ENCODE data around the gene MAN1B1. TPM values are rescaled to one million over a fixed set of nuclear protein-coding genes. Genes with fewer than 3 reads are reported as not detected.
"Not testable (repeated sequence)": the region's sequence is repeated elsewhere in the genome, so short reads cannot be mapped to it uniquely, and the experiment has no call there.

The MAN1B1 gene
- total RNA-seq, 4 donors from 2014 or later, result 26.1 to 30.2 (median 29.3) TPM

DNA sequence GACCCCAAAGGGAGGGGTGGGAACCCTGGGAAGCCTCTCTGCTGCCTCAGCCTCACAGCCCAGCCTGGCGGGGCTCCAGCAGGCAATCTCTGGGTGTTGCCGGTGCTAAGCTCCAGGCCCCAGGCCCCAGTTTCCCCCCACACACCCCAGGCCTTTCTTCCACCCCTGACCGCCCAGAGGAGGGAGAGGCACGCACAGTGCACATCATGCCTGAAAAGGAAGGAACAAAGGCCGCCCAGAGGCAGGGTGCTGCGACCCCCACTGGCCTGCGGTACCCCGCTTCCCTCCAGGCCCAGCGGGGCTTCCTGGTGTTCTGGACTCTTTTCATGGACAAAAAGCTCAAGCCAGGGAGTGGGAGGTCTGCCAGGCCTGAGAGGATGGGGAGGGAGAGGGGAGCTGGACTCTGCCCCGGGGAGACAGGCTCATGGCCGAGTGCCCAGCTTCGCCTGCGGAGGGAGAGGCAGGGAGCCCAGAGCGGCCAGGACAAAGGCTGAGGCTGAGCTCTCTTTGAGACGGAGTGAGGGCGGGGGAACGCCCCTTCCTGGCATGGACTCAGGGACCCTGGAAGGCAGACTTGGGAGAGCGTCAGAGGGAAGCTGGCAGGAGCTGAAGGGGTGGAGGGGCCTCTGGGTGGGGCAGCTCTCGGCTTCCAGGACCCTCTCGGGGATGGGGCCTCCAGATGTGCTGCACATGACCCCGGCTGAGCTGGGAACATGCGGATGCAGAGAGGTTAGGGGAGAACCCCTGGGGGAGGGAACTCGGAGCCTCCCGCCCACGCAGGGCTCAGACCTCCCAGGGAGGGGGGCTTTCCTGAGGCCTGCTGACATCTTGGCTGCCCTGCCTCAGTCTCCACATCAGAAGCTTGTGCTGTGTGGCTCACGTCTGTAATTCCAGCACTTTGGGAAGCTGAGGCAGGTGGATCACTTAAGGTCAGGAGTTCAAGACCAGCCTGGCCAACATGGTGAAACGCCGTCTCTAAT is 31.1 kb upstream of the MAN1B1 start:
- WGBS, 2 donors (ENCODE audit: low coverage in 1 of 2), result 4 to 14% methylated on average over 4 to 16 of the region's 28 CpGs
- no peaks in the 10 kb centered on the region for H3K36me3 ChIP-seq
- H3K4me1 ChIP-seq, result peaks cover 0 to 58% (median 37%) of the 10 kb centered on the region in 3 donors
- H3K4me3 ChIP-seq, result peak overlapping the region in 1 of 2 donors; percentile 3
- no peak for TF ChIP-seq POLR2AphosphoS5 (IDR thresholded peaks at IDR 0.05)
- TF ChIP-seq, protein P1, sequence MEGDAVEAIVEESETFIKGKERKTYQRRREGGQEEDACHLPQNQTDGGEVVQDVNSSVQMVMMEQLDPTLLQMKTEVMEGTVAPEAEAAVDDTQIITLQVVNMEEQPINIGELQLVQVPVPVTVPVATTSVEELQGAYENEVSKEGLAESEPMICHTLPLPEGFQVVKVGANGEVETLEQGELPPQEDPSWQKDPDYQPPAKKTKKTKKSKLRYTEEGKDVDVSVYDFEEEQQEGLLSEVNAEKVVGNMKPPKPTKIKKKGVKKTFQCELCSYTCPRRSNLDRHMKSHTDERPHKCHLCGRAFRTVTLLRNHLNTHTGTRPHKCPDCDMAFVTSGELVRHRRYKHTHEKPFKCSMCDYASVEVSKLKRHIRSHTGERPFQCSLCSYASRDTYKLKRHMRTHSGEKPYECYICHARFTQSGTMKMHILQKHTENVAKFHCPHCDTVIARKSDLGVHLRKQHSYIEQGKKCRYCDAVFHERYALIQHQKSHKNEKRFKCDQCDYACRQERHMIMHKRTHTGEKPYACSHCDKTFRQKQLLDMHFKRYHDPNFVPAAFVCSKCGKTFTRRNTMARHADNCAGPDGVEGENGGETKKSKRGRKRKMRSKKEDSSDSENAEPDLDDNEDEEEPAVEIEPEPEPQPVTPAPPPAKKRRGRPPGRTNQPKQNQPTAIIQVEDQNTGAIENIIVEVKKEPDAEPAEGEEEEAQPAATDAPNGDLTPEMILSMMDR (IDR thresholded peaks at IDR 0.05), result no peak
- no peak for TF ChIP-seq POLR2A (IDR thresholded peaks at IDR 0.05)
- no peak for TF ChIP-seq EP300 (IDR thresholded peaks at IDR 0.05)
- peak; percentile 86 for ATAC-seq
- H3K27ac ChIP-seq, result peak overlapping the region in 3 of 4 donors; percentile 56 to 69 (median 68)
- H3K27me3 ChIP-seq, result peaks cover 43% of the 10 kb centered on the region
- H3K9me3 ChIP-seq, result no peaks in the 10 kb centered on the region

DNA sequence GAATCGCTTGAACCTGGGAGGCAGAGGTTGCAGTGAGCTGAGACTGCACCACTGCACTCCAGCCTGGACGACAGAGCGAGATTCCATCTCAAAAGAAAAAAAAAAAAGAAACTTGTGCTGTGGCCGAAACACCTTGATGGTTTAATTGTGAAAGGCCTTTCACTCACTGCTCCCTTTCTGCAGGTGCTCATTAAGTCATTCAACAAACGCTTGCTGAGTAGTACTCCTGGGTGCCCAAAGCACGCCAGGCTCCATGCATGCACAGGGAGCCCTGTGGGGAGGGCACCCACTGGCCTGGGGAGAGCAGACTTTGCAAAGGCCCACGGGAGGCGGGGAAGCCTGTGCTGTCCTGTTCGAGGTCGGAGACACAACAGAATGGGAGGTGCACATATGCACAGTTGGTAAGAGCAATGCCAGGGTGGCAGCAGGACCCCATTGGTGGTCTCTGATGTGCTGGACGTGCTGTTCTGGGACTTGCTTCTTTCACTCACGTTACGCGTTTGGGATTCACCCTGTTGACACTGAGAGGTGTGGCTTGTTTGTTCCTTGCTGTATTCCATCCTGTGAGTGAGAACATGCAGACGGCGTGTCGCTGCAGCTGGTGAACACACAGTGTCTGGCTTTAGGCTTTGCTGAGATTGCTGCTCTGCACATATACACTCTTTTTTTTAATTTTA is 29.9 kb upstream of the MAN1B1 start:
- 65 to 74% methylated on average over 11 of the region's 17 CpGs for WGBS, 2 donors (ENCODE audit: low coverage in 1 of 2)
- H3K27ac ChIP-seq, result peak overlapping the region in 1 of 4 donors; percentile 69
- H3K27me3 ChIP-seq, result peaks cover 31% of the 10 kb centered on the region
- H3K36me3 ChIP-seq, result no peaks in the 10 kb centered on the region
- no peak for ATAC-seq
- H3K9me3 ChIP-seq, result no peaks in the 10 kb centered on the region
- H3K4me1 ChIP-seq, result peaks cover 0 to 58% (median 37%) of the 10 kb centered on the region in 3 donors
- TF ChIP-seq, protein P1 (IDR thresholded peaks at IDR 0.05), result no peak
- TF ChIP-seq POLR2AphosphoS5 (IDR thresholded peaks at IDR 0.05) (no peak), POLR2A (IDR thresholded peaks at IDR 0.05) (no peak), EP300 (IDR thresholded peaks at IDR 0.05) (no peak)
- no peak overlapping the region for H3K4me3 ChIP-seq

DNA sequence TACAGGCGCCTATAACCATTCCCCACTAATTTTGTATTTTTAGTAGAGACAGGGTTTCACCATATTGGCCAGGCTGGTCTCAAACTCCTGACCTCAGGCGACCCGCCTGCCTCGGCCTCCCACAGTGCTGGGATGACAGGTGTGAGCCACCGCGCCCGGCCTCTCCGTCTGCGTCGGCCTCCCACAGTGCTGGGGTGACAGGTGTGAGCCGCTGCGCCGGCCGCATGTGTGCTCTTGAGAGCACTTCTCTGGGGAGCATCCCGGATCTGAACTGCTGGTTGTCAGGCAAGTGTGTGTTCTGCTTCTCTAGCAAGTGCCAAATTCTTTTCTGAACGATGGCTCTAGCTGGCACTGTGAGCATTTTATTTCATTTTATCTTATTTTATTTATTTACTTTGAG is 29.2 kb upstream of the MAN1B1 start:
- H3K4me1 ChIP-seq, result peaks cover 0 to 56% (median 37%) of the 10 kb centered on the region in 3 donors
- H3K27me3 ChIP-seq, result peaks cover 24% of the 10 kb centered on the region
- ATAC-seq, result no peak
- H3K27ac ChIP-seq, result peak overlapping the region in 1 of 4 donors; percentile 26
- no peak for TF ChIP-seq EP300 (IDR thresholded peaks at IDR 0.05)
- H3K36me3 ChIP-seq, result no peaks in the 10 kb centered on the region
- H3K4me3 ChIP-seq, result no peak overlapping the region
- no peaks in the 10 kb centered on the region for H3K9me3 ChIP-seq
- 40 to 51% methylated on average over 4 to 11 of the region's 16 CpGs for WGBS, 2 donors (ENCODE audit: low coverage in 1 of 2)

DNA sequence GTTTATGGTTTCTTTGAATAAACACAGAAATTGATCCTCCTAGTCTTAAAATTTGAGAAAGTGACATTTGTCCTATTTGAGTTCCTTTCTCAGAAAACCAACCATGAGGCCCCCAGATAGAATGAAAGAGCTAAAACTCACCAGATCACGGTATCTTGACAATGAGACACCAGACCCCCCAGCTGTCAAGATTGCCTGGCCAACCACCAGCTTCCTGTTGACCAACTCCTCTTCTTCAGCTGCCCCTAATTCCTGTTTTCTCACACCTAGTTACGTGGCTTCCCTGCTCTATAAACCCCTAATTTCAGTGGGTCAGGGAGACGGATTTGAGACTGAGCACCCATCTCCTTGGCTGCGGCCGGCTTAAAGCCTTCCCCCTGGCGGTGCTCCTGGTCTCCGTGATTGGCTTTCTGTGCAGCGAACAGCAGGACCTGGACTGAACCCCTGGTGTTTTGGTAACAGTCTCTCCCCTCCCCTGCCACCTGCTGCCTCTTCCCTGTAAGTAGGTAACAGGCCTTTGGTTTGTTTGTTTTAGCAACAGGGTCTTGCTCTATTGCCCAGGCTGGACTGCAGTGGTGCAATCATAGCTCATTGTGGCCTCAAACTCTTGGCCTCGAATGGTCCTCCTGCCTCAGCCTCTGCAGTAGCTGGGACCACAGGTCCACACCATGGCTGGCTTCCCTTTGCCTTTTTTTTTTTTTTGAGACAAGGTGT is 28.1 kb upstream of the MAN1B1 start:
- no peak overlapping the region for H3K4me3 ChIP-seq
- TF ChIP-seq EP300 (IDR thresholded peaks at IDR 0.05), result no peak
- TF ChIP-seq, protein P1 (IDR thresholded peaks at IDR 0.05), result no peak
- TF ChIP-seq POLR2AphosphoS5 (IDR thresholded peaks at IDR 0.05), result no peak
- no peak for TF ChIP-seq POLR2A (IDR thresholded peaks at IDR 0.05)
- 66 to 88% methylated on average over 2 to 8 of the region's 9 CpGs for WGBS, 2 donors (ENCODE audit: low coverage in 1 of 2)
- no peak overlapping the region for H3K27ac ChIP-seq
- H3K9me3 ChIP-seq, result no peaks in the 10 kb centered on the region
- H3K4me1 ChIP-seq, result peaks cover 0 to 46% (median 29%) of the 10 kb centered on the region in 3 donors
- H3K36me3 ChIP-seq, result no peaks in the 10 kb centered on the region
- no peak for ATAC-seq
- H3K27me3 ChIP-seq, result peaks cover 20% of the 10 kb centered on the region

DNA sequence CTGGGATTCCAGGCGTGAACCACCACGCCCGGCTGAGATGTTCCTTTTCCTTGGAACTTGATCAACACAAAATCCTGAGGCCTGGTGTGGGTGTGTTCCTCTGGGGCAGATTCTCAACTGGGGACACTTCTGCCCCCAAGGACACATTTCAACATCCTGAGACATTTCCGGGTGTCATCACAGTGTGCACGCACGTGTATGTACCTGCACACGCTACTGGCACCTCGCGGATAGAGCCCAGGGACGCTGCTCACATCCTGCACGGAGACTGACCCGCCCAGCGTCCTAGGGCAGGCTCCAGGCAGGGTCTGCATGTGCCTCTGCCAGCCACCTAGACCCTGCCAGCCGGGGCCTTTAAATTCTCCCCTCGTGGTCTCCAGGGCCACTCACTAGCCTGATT is 24.4 kb upstream of the MAN1B1 start:
- TF ChIP-seq POLR2A (IDR thresholded peaks at IDR 0.05) (no peak), EP300 (IDR thresholded peaks at IDR 0.05) (no peak), POLR2AphosphoS5 (IDR thresholded peaks at IDR 0.05) (no peak)
- TF ChIP-seq, protein P1 (IDR thresholded peaks at IDR 0.05), result no peak
- 75% methylated on average over 4 of the region's 15 CpGs; no CpG with 5 or more reads in 1 of the 2 donors for WGBS, 2 donors (ENCODE audit: low coverage in 1 of 2)

DNA sequence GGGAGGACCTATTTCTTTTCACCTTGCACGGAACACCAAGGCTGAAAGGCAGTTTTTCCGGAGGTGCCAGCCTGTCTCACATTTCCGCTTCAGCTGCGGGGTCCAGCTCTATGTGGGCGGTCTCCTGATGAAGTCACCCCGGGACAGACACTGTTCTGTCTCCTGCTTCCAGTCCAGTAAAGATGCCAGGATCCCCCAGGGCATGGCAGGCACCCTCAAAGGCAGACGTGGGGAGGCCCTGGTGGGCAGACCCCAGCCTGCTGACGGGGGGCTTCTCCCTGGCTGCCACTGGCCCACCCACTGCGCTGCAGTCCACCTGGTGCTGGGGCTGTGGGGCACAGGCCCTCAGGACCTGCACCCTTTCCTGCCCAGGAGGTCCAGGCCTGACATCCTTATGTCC is 24.0 kb upstream of the MAN1B1 start:
- peaks cover 23% of the 10 kb centered on the region for H3K27me3 ChIP-seq
- ATAC-seq, H3K9me3 ChIP-seq, H3K27ac ChIP-seq, H3K36me3 ChIP-seq, H3K4me3 ChIP-seq: not testable (repeated sequence)
- 100% methylated on average over 1 of the region's 9 CpGs; no CpG with 5 or more reads in 1 of the 2 donors for WGBS, 2 donors (ENCODE audit: low coverage in 1 of 2)
- peaks cover 0 to 13% (median 5%) of the 10 kb centered on the region in 3 donors for H3K4me1 ChIP-seq

More for the DNA sequence above, 24.4 kb upstream of the MAN1B1 start:
- peaks cover 0 to 17% (median 7%) of the 10 kb centered on the region in 3 donors for H3K4me1 ChIP-seq
- H3K27ac ChIP-seq, result no peak overlapping the region
- peaks cover 23% of the 10 kb centered on the region for H3K27me3 ChIP-seq
- no peak overlapping the region for H3K4me3 ChIP-seq
- no peaks in the 10 kb centered on the region for H3K9me3 ChIP-seq
- ATAC-seq, result no peak
- H3K36me3 ChIP-seq, result no peaks in the 10 kb centered on the region
